B cell (primary cell): ENCODE measurements around the gene KIAA1217. TPM values are rescaled to one million over a fixed set of nuclear protein-coding genes. Genes with fewer than 3 reads are reported as not detected.

Experiments used
- ATAC-seq: fragments of 200-7000 bp; cut with Tn5 transposase; one replicate; pipeline ENCODE4 v1.10.0; 2021; ENCODE audit warnings: low read depth, mild to moderate bottlenecking, moderate number of reproducible peaks, moderate library complexity
- CTCF ChIA-PET: fragments of 350-600 bp; sonication (Branson Sonifier 250); formaldehyde crosslinking; loops from one replicate; lab custom pipeline; 2021; ENCODE audit warnings: antibody characterized with exemption, inconsistent platforms; lab: Charles Lee
- POLR2A ChIA-PET: fragments of 350-600 bp; sonication (Branson Sonifier 250); formaldehyde crosslinking; loops from one replicate; lab custom pipeline; 2021; ENCODE audit warnings: antibody characterized with exemption; lab: Charles Lee
- DNase-seq: peaks from one replicate; pipeline ENCODE4 v3.0.0; 2013
- H2AFZ ChIP-seq: 2 replicates; pipeline ENCODE4 v1.6.1; 2012; ENCODE audit warnings: mild to moderate bottlenecking, low read depth, low read length; ENCODE audit not compliant: insufficient read depth, poor library complexity, severe bottlenecking
- H3K27ac ChIP-seq, 2 donors: 1 replicate in 1 of 2; 2 replicates in 1 of 2; pipeline ENCODE4 v1.5.1; 2012 to 2013; ENCODE audit warnings: low read length in 2 of 2, mild to moderate bottlenecking in 2 of 2, moderate library complexity in 1 of 2
- H3K27me3 ChIP-seq, 4 experiments: fragments of 200-600 bp in 1 of 4; sonication (generic) in 1 of 4; replicated peaks in 1 of 4; 1 replicate in 2 of 4; 2 replicates in 2 of 4; pipeline versions ENCODE4 v1.6.1 to v1.7.0; 2013 to 2016; ENCODE audit warnings: low read length in 3 of 4, mild to moderate bottlenecking in 2 of 4, mixed read lengths in 1 of 4, moderate library complexity in 1 of 4; ENCODE audit not compliant: insufficient read depth in 4 of 4, control insufficient read depth in 3 of 4; ENCODE audit errors: control extremely low read depth in 1 of 4
- H3K36me3 ChIP-seq, 2 experiments: replicated peaks in 1 of 2; 1 replicate in 1 of 2; 2 replicates in 1 of 2; pipeline versions ENCODE4 v1.6.1 to v1.7.1; 2013; ENCODE audit warnings: low read length in 1 of 2; ENCODE audit not compliant: insufficient read depth in 2 of 2, control insufficient read depth in 1 of 2; ENCODE audit errors: control extremely low read depth in 1 of 2, extremely low read depth in 1 of 2
- H3K4me1 ChIP-seq, 2 donors: fragments of 200-600 bp in 1 of 2; sonication (generic) in 1 of 2; 1 replicate in 1 of 2; 2 replicates in 1 of 2; pipeline versions ENCODE4 v1.5.1 to v1.6.1; 2013 to 2017; ENCODE audit warnings: low read length in 2 of 2; ENCODE audit not compliant: control insufficient read depth in 2 of 2, insufficient read depth in 2 of 2
- H3K4me2 ChIP-seq: replicated peaks from 2 replicates; pipeline ENCODE3; 2012; ENCODE audit warnings: mild to moderate bottlenecking, low read depth, low read length; ENCODE audit not compliant: poor library complexity, severe bottlenecking
- H3K4me3 ChIP-seq, 5 experiments: fragments of 200-600 bp in 1 of 5; sonication (generic) in 1 of 5; 1 replicate in 3 of 5; 2 replicates in 2 of 5; pipeline versions ENCODE4 v1.5.1 to v1.7.0; 2011 to 2016; ENCODE audit warnings: low read length in 4 of 5, mild to moderate bottlenecking in 4 of 5, low read depth in 2 of 5, control low read depth in 1 of 5, moderate library complexity in 1 of 5; ENCODE audit not compliant: insufficient read depth in 1 of 5; ENCODE audit errors: control extremely low read depth in 1 of 5, extremely low read depth in 1 of 5
- H3K79me2 ChIP-seq: fragments of 200-600 bp; sonication (generic); one replicate; pipeline ENCODE4 v1.6.0; 2016; ENCODE audit warnings: low read length; ENCODE audit not compliant: control insufficient read depth, insufficient read depth
- H3K9ac ChIP-seq: fragments of 200-600 bp; sonication (generic); 2 replicates; pipeline ENCODE4 v1.6.1; 2017; ENCODE audit warnings: mild to moderate bottlenecking, low read length, moderate library complexity
- H3K9me3 ChIP-seq, 3 donors: one replicate each; pipeline versions ENCODE4 v1.6.1 to v1.7.1; 2013; ENCODE audit warnings: low read length in 2 of 3; ENCODE audit not compliant: control insufficient read depth in 2 of 3, insufficient read depth in 1 of 3; ENCODE audit errors: control extremely low read depth in 1 of 3
- H4K20me1 ChIP-seq: 2 replicates; pipeline ENCODE4 v1.6.0; 2012; ENCODE audit warnings: mild to moderate bottlenecking, low read length; ENCODE audit not compliant: insufficient read depth, control insufficient read depth, poor library complexity, severe bottlenecking
- H3K27ac Mint-ChIP-seq: one replicate; pipeline ENCODE4 v1.8.0; 2021; ENCODE audit warnings: mixed read lengths
- H3K27me3 Mint-ChIP-seq: one replicate; pipeline ENCODE4 v1.8.0; 2021; ENCODE audit warnings: mixed read lengths
- H3K4me1 Mint-ChIP-seq: one replicate; pipeline ENCODE4 v1.8.0; 2021; ENCODE audit warnings: mixed read lengths
- H3K4me3 Mint-ChIP-seq: one replicate; pipeline ENCODE4 v1.8.0; 2021; ENCODE audit warnings: mixed read lengths
- H3K9me3 Mint-ChIP-seq: one replicate; pipeline ENCODE4 v1.8.0; 2022; ENCODE audit warnings: mixed read lengths; ENCODE audit not compliant: insufficient read depth
- EZH2 ChIP-seq: IDR thresholded peaks from 2 replicates; pipeline ENCODE4 v1.6.1; 2012; ENCODE audit warnings: borderline replicate concordance, low read depth, mild to moderate bottlenecking, moderate library complexity, low read length; ENCODE audit not compliant: insufficient read depth, poor library complexity, severe bottlenecking
- WGBS: methylation state at CpG from one replicate; pipeline ENCODE4 v1.1.5; 2013; ENCODE audit warnings: missing lambda C conversion rate; ENCODE audit not compliant: insufficient coverage; 5-methylcytosine and 5-hydroxymethylcytosine counted together
- intact Hi-C: fragments of 100-400 bp; cut with micrococcal nuclease; formaldehyde crosslinking; loops from one replicate; pipeline ENCODE4 v1.10.0; 2022
- polyA plus RNA-seq: library from polyadenylated mRNA; depleted of rRNA; stranded (reverse); fragments of >200 nt; gene quantifications from 2 replicates; pipeline ENCODE4 v1.2.3, GENCODE V29; 2012
- total RNA-seq, 2 donors: library from RNA; stranded (reverse); fragments of 120-200 nt in 1 of 2; gene quantifications; 1 replicate in 1 of 2; 2 replicates in 1 of 2; pipeline versions ENCODE4 v1.2.3 to v1.2.4, GENCODE V29; 2013 to 2022
- TF ChIP-seq, protein P1 (sequence below): fragments of 200-600 bp; IDR thresholded peaks from one replicate; pipeline ENCODE4 v1.8.0; 2022; ENCODE audit warnings: antibody characterized with exemption, mild to moderate bottlenecking

KIAA1217 gene
- total and polyA plus RNA-seq, 2 donors (not counting 1 experiment from before 2014, with no cell fraction given): 0.67 TPM; not detected in 1

DNA sequence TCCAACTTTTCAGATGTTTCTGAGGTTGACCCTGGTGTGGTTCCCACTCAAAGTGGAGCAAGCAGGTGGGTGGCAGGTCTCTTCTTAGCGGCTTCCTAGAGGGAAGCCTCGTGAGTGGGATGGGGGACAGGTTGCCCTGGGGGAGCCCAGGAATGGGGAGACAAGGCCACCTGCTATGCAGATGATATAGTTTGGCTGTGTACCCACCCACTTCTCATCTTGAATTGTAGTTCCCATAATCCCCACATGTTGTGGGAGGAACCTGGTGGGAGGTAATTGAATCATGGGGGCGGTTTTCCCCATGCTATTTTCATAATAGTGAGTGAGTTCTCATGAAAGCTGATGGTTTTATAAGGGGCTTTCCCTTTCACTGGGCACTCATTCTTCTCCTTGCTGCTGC lies 68.3 kb downstream of the KIAA1217 start:
- H3K9me3 Mint-ChIP-seq: peaks cover under 1% of the 10 kb centered on the region
- H3K27me3 Mint-ChIP-seq: no peaks in the 10 kb centered on the region
- H3K4me3 Mint-ChIP-seq: no peak overlapping the region
- TF ChIP-seq, protein P1, sequence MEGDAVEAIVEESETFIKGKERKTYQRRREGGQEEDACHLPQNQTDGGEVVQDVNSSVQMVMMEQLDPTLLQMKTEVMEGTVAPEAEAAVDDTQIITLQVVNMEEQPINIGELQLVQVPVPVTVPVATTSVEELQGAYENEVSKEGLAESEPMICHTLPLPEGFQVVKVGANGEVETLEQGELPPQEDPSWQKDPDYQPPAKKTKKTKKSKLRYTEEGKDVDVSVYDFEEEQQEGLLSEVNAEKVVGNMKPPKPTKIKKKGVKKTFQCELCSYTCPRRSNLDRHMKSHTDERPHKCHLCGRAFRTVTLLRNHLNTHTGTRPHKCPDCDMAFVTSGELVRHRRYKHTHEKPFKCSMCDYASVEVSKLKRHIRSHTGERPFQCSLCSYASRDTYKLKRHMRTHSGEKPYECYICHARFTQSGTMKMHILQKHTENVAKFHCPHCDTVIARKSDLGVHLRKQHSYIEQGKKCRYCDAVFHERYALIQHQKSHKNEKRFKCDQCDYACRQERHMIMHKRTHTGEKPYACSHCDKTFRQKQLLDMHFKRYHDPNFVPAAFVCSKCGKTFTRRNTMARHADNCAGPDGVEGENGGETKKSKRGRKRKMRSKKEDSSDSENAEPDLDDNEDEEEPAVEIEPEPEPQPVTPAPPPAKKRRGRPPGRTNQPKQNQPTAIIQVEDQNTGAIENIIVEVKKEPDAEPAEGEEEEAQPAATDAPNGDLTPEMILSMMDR: no peak
- Histone ChIP-seq H3K27me3 (no peaks in the 10 kb centered on the region), H2AFZ (no peak overlapping the region), H3K9ac (no peak overlapping the region), H3K4me2 (no peak overlapping the region), H3K27ac (no peak overlapping the region), H3K36me3 (no peaks in the 10 kb centered on the region), H4K20me1 (no peaks in the 10 kb centered on the region), H3K79me2 (no peaks in the 10 kb centered on the region), H3K4me1 (no peaks in the 10 kb centered on the region), H3K9me3 (peaks cover 0 to 13% (median 1%) of the 10 kb centered on the region in 3 donors), H3K4me3 (no peak overlapping the region)
- WGBS: 90% methylated on average over 2 of the region's 3 CpGs
- ATAC-seq (no peak), DNase-seq (no peak)
- POLR2A ChIA-PET: interaction anchor here (0.7 kb wide), 1 partner anchor 909 kb away, joined by 3 read pairs; no protein-coding TSS in a partner anchor
- CTCF ChIA-PET: no interaction called here
- intact Hi-C loops: no loop called here
- H3K4me1 Mint-ChIP-seq: no peaks in the 10 kb centered on the region
- no peak overlapping the region for H3K27ac Mint-ChIP-seq

DNA sequence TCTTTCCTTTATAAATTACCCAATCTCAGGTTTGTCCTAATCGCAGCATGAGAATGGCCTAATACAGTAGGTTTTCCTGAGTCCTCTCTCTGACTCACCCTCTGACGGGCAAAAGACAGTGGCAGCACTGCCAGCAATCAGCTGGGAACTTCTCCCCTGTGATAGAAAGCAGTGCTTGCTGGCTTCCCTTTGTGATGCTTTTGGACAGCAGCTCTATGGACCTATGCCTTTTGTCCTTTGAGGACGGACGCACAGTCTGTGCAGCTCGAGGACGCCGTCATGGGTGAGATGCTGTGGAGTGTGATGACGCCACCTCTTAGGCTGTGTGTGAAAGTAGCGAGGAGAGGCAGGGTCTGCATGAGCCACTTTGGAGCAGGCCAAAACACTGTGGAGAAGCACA lies 68.8 kb downstream of the KIAA1217 start:
- H3K4me1 ChIP-seq: no peaks in the 10 kb centered on the region
- Mint-ChIP-seq H3K4me1 (no peaks in the 10 kb centered on the region), H3K9me3 (peaks cover 3% of the 10 kb centered on the region), H3K4me3 (no peak overlapping the region), H3K27me3 (no peaks in the 10 kb centered on the region), H3K27ac (no peak overlapping the region)
- POLR2A ChIA-PET: no interaction called here
- H2AFZ ChIP-seq: no peak overlapping the region
- H3K4me2 ChIP-seq: no peak overlapping the region
- ATAC-seq (no peak), DNase-seq (no peak)
- peaks cover 0 to 13% (median 1%) of the 10 kb centered on the region in 3 donors for H3K9me3 ChIP-seq
- intact Hi-C loops: no loop called here
- H4K20me1 ChIP-seq: no peaks in the 10 kb centered on the region
- no peaks in the 10 kb centered on the region for H3K27me3 ChIP-seq
- H3K4me3 ChIP-seq: no peak overlapping the region
- 95% methylated on average over 9 of the region's 9 CpGs for WGBS
- no peaks in the 10 kb centered on the region for H3K79me2 ChIP-seq
- no peak overlapping the region for H3K9ac ChIP-seq
- CTCF ChIA-PET: no interaction called here
- H3K27ac ChIP-seq: no peak overlapping the region
- no peaks in the 10 kb centered on the region for H3K36me3 ChIP-seq
- no peak for TF ChIP-seq EZH2
- TF ChIP-seq, protein P1: no peak
